ENCODE results near the gene LONP2. TPM values are rescaled to one million over a fixed set of nuclear protein-coding genes. Genes with fewer than 3 reads are reported as not detected.
A peak's percentile ranks its signal among the peaks of the same experiment; 100 is the strongest.

Gene LONP2, protein sequence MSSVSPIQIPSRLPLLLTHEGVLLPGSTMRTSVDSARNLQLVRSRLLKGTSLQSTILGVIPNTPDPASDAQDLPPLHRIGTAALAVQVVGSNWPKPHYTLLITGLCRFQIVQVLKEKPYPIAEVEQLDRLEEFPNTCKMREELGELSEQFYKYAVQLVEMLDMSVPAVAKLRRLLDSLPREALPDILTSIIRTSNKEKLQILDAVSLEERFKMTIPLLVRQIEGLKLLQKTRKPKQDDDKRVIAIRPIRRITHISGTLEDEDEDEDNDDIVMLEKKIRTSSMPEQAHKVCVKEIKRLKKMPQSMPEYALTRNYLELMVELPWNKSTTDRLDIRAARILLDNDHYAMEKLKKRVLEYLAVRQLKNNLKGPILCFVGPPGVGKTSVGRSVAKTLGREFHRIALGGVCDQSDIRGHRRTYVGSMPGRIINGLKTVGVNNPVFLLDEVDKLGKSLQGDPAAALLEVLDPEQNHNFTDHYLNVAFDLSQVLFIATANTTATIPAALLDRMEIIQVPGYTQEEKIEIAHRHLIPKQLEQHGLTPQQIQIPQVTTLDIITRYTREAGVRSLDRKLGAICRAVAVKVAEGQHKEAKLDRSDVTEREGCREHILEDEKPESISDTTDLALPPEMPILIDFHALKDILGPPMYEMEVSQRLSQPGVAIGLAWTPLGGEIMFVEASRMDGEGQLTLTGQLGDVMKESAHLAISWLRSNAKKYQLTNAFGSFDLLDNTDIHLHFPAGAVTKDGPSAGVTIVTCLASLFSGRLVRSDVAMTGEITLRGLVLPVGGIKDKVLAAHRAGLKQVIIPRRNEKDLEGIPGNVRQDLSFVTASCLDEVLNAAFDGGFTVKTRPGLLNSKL
- polyA plus RNA-seq (ENCODE audit: insufficient read length in 4 of 4): 10 to 100 TPM; 49.7 to 74.1 (median 62.4) TPM

GRCh38 chr16:48244080-48244862 lies at the start of gene LONP2:
TSS of gene LONP2 (plus strand) at chr16:48244300. CDS start at chr16:48244389, 89 bp downstream.
- DNase-seq (ENCODE audit: low read depth in 4 of 4, low spot score in 3 of 4): peak; percentile 74 to 86 (median 77)

GRCh38 chr16:48194828-48195556 lies 49.1 kb upstream of the LONP2 start:
- peak in 3 of 4 donors; percentile 4 to 5 (median 5) for DNase-seq (ENCODE audit: low read depth in 4 of 4, low spot score in 3 of 4)

DNA sequence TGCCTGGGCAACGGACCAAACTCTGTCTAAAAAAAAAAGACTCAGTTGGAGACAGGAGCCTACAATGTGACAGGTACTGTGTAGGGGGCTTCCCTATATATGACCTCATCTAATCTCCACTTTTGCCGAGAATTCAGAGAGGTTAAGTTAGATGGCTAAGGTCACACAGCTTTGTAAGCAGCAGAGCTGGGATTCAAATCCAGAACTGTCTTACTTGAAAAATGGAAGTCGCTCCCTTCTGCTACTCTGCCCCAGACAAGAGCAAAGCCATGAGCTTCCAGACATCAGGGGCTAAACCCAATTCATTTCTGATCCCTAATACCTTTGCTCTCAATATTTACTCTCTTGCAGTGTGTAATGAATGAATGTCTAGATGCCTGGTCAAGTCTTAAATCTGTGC lies 46.8 kb upstream of the LONP2 start:
- DNase-seq (ENCODE audit: low read depth in 4 of 4, low spot score in 3 of 4): no peak

DNA sequence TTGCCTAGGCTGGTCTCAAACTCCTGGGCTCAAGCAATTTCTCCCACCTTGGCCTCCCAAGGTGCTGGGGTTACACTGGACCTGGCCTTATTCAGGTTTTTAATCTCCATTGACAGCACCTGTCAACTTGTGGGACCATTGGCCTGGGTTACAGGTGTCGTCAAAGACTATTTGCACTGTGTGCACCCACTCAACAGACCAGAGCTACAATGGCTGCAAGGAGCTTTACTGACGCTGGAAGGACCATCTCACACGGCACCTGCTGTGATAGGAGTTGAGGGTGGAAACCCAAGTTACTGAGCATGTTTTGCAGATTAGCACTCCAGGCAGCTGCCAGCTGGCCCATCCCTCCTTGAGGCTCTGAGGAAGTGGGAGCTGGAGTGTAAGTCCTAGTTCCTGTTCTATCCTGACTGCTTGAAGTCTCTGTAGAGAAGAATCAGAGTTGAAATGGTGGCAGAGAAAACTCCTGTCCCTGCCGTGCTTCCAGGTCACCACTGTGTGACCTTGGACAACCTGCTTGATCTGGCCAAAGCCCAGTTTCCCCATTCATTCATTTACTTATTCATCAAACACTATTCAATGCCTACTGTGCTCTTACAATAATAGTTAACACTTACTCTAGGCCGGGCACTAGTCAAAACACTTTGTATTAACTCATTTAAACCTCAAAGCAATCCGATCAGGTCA lies 42.4 kb upstream of the LONP2 start:
- no peak for DNase-seq (ENCODE audit: low read depth in 4 of 4, low spot score in 3 of 4)

- DNase-seq (ENCODE audit: low read depth in 4 of 4, low spot score in 3 of 4): no peak
Measured at GRCh38 chr16:48203974-48204824, 39.9 kb upstream of the LONP2 start.

DNA sequence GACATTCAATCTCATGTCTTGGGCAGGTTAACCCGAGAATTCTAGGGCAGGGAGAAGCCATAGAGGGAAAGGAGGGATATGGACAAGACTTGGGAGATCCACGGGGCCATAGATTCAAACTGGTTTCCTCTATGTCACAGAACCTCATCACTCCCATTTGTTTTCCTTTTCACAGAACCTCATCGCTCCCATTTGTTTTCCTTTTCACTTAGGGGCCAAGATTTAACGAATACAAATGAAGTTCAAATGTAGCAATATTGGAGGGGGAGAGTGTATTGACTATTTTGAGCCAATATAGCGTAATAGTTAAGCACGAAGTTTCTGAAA lies 39.3 kb upstream of the LONP2 start:
- DNase-seq (ENCODE audit: low read depth in 4 of 4, low spot score in 3 of 4): no peak

GRCh38 chr16:48206594-48207242 lies 37.4 kb upstream of the LONP2 start:
- no peak for DNase-seq (ENCODE audit: low read depth in 4 of 4, low spot score in 3 of 4)

DNA sequence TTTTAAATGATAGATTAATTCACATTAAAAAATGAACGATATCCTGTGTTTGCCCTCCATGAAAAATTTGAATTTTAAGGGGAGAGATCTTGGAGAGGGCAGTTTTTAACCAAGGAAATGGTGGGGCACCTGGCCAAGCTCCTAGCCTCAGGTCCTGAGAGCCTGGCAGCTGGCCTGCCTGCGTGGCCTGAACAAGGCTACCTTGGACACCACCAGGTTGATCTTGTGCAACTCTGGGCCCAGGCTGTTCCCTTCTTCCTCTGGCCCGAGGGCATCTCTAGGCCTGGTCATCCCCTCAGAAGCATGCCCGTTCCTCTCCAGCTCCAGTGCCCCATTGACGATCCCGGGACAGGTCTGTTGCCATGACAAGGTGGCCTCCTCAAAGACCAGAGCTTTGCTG lies 33.4 kb upstream of the LONP2 start:
- DNase-seq (ENCODE audit: low read depth in 4 of 4, low spot score in 3 of 4): no peak

DNA sequence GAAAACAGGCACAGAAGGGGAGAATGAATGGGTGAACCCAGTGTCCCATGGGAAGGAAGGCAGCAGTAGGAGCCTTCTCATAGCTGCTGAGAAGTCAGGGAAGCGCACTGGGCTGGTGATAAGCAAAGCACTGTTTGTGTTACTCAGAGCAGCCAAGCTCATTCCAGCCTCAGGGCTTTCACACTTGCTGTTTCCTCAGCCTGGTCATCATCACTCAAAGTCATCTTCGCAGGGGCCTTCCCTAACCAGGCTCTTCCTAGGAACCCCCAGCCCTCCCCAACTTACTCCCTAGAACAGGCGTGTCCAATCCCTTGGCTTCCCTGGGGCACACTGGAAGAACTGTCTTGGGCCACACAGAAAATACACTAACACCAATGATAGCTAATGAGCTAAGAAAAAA lies 32.1 kb upstream of the LONP2 start:
- DNase-seq (ENCODE audit: low read depth in 4 of 4, low spot score in 3 of 4): no peak

- DNase-seq (ENCODE audit: low read depth in 4 of 4, low spot score in 3 of 4): no peak
Measured at GRCh38 chr16:48215738-48216137, 28.4 kb upstream of the LONP2 start.

- DNase-seq (ENCODE audit: low read depth in 4 of 4, low spot score in 3 of 4): no peak
Measured at GRCh38 chr16:48217708-48218107, 26.4 kb upstream of the LONP2 start.

GRCh38 chr16:48218473-48218872 lies 25.6 kb upstream of the LONP2 start:
- no peak for DNase-seq (ENCODE audit: low read depth in 4 of 4, low spot score in 3 of 4)

GRCh38 chr16:48220891-48221290 lies 23.2 kb upstream of the LONP2 start:
- DNase-seq (ENCODE audit: low read depth in 4 of 4, low spot score in 3 of 4): no peak

- DNase-seq (ENCODE audit: low read depth in 4 of 4, low spot score in 3 of 4): no peak
Measured at GRCh38 chr16:48223490-48223889, 20.6 kb upstream of the LONP2 start.

DNA sequence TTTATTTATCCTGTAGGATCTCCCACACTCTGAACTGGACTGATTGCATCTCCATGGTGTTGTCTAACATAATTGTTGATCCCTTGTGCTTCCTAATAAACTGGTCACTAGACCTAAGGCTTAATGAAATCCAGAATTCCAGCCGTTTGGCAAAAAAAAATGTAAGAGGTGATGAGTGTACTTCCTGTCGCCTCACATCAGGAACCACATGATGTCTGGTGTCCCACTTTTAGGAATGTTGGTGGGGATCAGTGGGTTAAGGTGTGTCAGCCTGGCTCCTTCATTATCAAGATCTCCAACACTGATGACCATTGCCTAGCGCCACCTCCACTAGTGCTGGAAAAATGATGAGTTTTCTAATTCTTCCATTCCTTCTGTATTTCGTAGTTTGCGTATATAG lies 18.6 kb upstream of the LONP2 start:
- DNase-seq (ENCODE audit: low read depth in 4 of 4, low spot score in 3 of 4): no peak

- DNase-seq (ENCODE audit: low read depth in 4 of 4, low spot score in 3 of 4): no peak
Measured at GRCh38 chr16:48231727-48232492, 12.2 kb upstream of the LONP2 start.

- no peak for DNase-seq (ENCODE audit: low read depth in 4 of 4, low spot score in 3 of 4)
Measured at GRCh38 chr16:48232493-48233040, 11.5 kb upstream of the LONP2 start.

Measured in left renal pelvis (tissue), 4 donors.